MCF 10A (cell line): ENCODE measurements around the gene GATAD2A. TPM values are rescaled to one million over a fixed set of nuclear protein-coding genes. Genes with fewer than 3 reads are reported as not detected.
A peak's percentile ranks its signal among the peaks of the same experiment; 100 is the strongest.

ENCODE experiments used
- BruUV-seq: library from RNA; stranded (reverse); fragments of 400-500 nt; replicated peaks from 2 replicates; lab custom pipeline; 2021; lab: Mats Ljungman, UMichigan
- CTCF ChIA-PET: fragments of 300-600 bp; sonication (Branson Sonifier 250); formaldehyde crosslinking; extraction: SDS; loops from one replicate; lab custom pipeline; 2021; ENCODE audit warnings: antibody characterized with exemption, inconsistent platforms; lab: Yijun Ruan, JAX
- POLR2A ChIA-PET: fragments of 300-600, 350-650 bp; sonication (Branson Sonifier 250); formaldehyde crosslinking; extraction: SDS; loops from one replicate; lab custom pipeline; 2020; ENCODE audit warnings: antibody characterized with exemption, inconsistent platforms; lab: Yijun Ruan, JAX
- DNase-seq: peaks from one replicate; pipeline ENCODE4 v3.0.0-alpha.2; 2018; ENCODE audit not compliant: unreplicated experiment
- H3K27ac Mint-ChIP-seq: one replicate; pipeline ENCODE4 v1.8.0; 2022; ENCODE audit warnings: mild to moderate bottlenecking, low read depth, mixed read lengths; ENCODE audit not compliant: unreplicated experiment
- H3K27me3 Mint-ChIP-seq: one replicate; pipeline ENCODE4 v1.8.0; 2022; ENCODE audit warnings: mixed read lengths; ENCODE audit not compliant: insufficient read depth, unreplicated experiment
- H3K36me3 Mint-ChIP-seq: one replicate; pipeline ENCODE4 v1.8.0; 2022; ENCODE audit warnings: mild to moderate bottlenecking, moderate library complexity, mixed read lengths; ENCODE audit not compliant: insufficient read depth, unreplicated experiment
- H3K4me1 Mint-ChIP-seq: one replicate; pipeline ENCODE4 v1.8.0; 2022; ENCODE audit warnings: mixed read lengths; ENCODE audit not compliant: insufficient read depth, unreplicated experiment
- H3K4me3 Mint-ChIP-seq: one replicate; pipeline ENCODE4 v1.8.0; 2022; ENCODE audit warnings: mild to moderate bottlenecking, moderate library complexity, mixed read lengths; ENCODE audit not compliant: unreplicated experiment
- H3K9me3 Mint-ChIP-seq: one replicate; pipeline ENCODE4 v1.8.0; 2022; ENCODE audit warnings: mixed read lengths; ENCODE audit not compliant: unreplicated experiment
- intact Hi-C: fragments of 100-400 bp; cut with micrococcal nuclease; formaldehyde crosslinking; loops from 2 replicates; pipeline ENCODE4 v1.14.1; 2022
- total RNA-seq: library from RNA; stranded (reverse); gene quantifications from 2 replicates; pipeline ENCODE4 v1.2.3, GENCODE V29; 2022
- TF ChIP-seq, protein P1 (sequence below): fragments of 200-600 bp; IDR thresholded peaks from one replicate; pipeline ENCODE4 v1.8.0; 2022; ENCODE audit warnings: antibody characterized with exemption, mild to moderate bottlenecking; ENCODE audit not compliant: unreplicated experiment

GATAD2A gene
- total RNA-seq, 1 experiment from 2014 or later = 91.5 TPM

GRCh38 chr19:19457671-19458070 is 52.2 kb downstream of the GATAD2A start:
- TF ChIP-seq, protein P1, sequence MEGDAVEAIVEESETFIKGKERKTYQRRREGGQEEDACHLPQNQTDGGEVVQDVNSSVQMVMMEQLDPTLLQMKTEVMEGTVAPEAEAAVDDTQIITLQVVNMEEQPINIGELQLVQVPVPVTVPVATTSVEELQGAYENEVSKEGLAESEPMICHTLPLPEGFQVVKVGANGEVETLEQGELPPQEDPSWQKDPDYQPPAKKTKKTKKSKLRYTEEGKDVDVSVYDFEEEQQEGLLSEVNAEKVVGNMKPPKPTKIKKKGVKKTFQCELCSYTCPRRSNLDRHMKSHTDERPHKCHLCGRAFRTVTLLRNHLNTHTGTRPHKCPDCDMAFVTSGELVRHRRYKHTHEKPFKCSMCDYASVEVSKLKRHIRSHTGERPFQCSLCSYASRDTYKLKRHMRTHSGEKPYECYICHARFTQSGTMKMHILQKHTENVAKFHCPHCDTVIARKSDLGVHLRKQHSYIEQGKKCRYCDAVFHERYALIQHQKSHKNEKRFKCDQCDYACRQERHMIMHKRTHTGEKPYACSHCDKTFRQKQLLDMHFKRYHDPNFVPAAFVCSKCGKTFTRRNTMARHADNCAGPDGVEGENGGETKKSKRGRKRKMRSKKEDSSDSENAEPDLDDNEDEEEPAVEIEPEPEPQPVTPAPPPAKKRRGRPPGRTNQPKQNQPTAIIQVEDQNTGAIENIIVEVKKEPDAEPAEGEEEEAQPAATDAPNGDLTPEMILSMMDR = no peak
- CTCF ChIA-PET = interaction anchor here (0.6 to 1.1 kb wide), 2 partner anchors 10 to 52 kb away, joined by 3 read pairs; no protein-coding TSS in a partner anchor
- H3K27ac Mint-ChIP-seq = no peak overlapping the region
- BruUV-seq = no TSS peak
- no peak for DNase-seq
- H3K4me3 Mint-ChIP-seq = no peak overlapping the region
- POLR2A ChIA-PET = no interaction called here
- intact Hi-C loops = no loop called here
- H3K36me3 Mint-ChIP-seq = peaks cover 19% of the 10 kb centered on the region
- H3K9me3 Mint-ChIP-seq = no peaks in the 10 kb centered on the region
- no peaks in the 10 kb centered on the region for H3K27me3 Mint-ChIP-seq
- peaks cover 40% of the 10 kb centered on the region for H3K4me1 Mint-ChIP-seq

DNA sequence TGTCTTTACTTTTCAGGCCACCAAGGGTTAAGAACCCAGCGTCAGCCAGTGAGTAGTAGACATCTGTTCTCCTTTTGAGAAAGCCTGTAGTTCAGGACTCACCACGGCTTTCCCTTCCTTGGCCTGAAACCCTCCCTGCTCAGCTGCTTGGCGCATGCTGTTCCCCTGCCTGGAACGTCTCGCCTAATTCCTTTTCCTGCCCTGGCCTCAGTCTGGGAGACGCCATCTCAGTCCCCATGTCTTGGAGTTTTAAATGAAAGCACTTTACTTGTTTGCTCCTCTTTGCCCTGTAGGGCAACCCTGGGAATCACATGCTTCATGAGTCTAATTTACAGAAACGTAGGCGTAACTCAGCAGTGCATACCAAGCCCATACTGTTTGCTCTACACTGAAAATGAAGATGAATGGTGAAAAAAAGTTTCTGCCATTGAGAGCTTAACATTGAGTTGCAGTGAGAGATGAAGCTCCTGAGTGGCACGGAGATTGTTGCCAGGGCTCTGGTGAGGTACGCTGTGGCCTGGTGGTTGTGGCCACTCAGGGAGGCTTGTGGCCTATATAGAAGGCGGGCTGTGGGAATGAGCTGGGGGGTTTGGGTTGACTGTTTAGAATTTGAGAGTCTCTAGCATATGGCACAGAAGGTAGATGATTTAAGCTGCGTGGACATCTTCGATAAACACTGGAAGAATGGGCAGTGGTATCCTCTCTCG is 52.8 kb downstream of the GATAD2A start:
- ChIA-PET CTCF (interaction anchor here (0.5 to 1.1 kb wide), 8 partner anchors 10 to 92 kb away, joined by 3 to 4 read pairs (median 3); no protein-coding TSS in a partner anchor), POLR2A (no interaction called here)
- Mint-ChIP-seq H3K4me1 (peaks cover 45% of the 10 kb centered on the region), H3K27me3 (no peaks in the 10 kb centered on the region), H3K27ac (peak overlapping the region; percentile 88), H3K9me3 (no peaks in the 10 kb centered on the region), H3K36me3 (peaks cover 18% of the 10 kb centered on the region), H3K4me3 (no peak overlapping the region)
- BruUV-seq = no TSS peak
- intact Hi-C loops = no loop called here
- TF ChIP-seq, protein P1 = no peak
- DNase-seq = no peak

- H3K4me1 Mint-ChIP-seq = peaks cover 47% of the 10 kb centered on the region
- POLR2A ChIA-PET = interaction anchor here (0.9 kb wide), 1 partner anchor 30 kb away, joined by 3 read pairs; no protein-coding TSS in a partner anchor
- no TSS peak for BruUV-seq
- H3K4me3 Mint-ChIP-seq = no peak overlapping the region
- peak overlapping the region; percentile 88 for H3K27ac Mint-ChIP-seq
- H3K9me3 Mint-ChIP-seq = no peaks in the 10 kb centered on the region
- DNase-seq = no peak
- TF ChIP-seq, protein P1 = no peak
- CTCF ChIA-PET = interaction anchor here (0.5 to 1.1 kb wide), 6 partner anchors 17 to 93 kb away, joined by 3 to 4 read pairs (median 3); no protein-coding TSS in a partner anchor
- intact Hi-C loops = no loop called here
- H3K36me3 Mint-ChIP-seq = peaks cover 19% of the 10 kb centered on the region
- H3K27me3 Mint-ChIP-seq = no peaks in the 10 kb centered on the region
Measured at GRCh38 chr19:19459073-19459472, 53.6 kb downstream of the GATAD2A start.

DNA sequence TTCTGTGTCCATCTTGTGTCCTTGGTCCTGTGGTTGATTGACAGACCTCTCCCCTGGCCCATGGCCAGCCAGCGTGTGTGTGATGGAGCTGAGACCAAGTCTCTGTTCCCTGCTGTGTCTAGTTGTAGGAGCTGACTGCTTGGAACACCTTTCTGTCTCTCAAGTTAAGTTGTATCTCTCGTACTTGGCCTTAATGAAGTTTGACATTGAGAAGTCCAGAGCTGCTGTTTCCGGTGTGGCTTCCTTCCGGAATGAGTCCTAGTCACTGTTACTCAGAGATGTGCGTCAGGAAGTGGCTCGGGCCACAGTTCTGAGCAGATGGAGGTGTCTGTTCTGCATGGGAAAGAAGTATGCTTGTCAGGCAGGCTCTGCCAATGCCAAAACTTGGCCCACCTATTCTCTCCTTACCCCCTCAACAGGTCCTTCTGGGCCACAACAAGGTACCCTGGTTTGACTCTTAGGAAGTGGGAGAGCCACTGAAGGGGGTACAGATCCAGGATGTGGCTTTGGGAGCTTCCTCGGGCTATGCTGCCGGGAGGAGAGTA is 54.3 kb downstream of the GATAD2A start:
- ChIA-PET POLR2A (interaction anchor here (0.9 kb wide), 1 partner anchor 29 kb away, joined by 3 read pairs; no protein-coding TSS in a partner anchor), CTCF (interaction anchor here (1.1 to 1.2 kb wide), 2 partner anchors 30 to 55 kb away, joined by 3 to 7 read pairs; no protein-coding TSS in a partner anchor)
- TF ChIP-seq, protein P1 = no peak
- H3K27ac Mint-ChIP-seq = peak overlapping the region; percentile 88
- H3K4me3 Mint-ChIP-seq = no peak overlapping the region
- H3K36me3 Mint-ChIP-seq = peaks cover 21% of the 10 kb centered on the region
- no TSS peak for BruUV-seq
- intact Hi-C loops = no loop called here
- H3K27me3 Mint-ChIP-seq = no peaks in the 10 kb centered on the region
- H3K9me3 Mint-ChIP-seq = no peaks in the 10 kb centered on the region
- peaks cover 52% of the 10 kb centered on the region for H3K4me1 Mint-ChIP-seq
- peak; percentile 57 for DNase-seq
